GM20000 (cell line): ENCODE measurements around the gene BAIAP3.

ENCODE experiments used
- DNase-seq: peaks from one replicate; pipeline ENCODE4 v3.0.0; 2012; ENCODE audit warnings: low spot score
- TF ChIP-seq, protein P1 (sequence below): IDR thresholded peaks from 2 replicates; pipeline ENCODE4 v1.5.1; 2012; ENCODE audit warnings: mild to moderate bottlenecking, control low read depth; ENCODE audit errors: extremely low read depth, missing control alignments

BAIAP3 gene

DNA sequence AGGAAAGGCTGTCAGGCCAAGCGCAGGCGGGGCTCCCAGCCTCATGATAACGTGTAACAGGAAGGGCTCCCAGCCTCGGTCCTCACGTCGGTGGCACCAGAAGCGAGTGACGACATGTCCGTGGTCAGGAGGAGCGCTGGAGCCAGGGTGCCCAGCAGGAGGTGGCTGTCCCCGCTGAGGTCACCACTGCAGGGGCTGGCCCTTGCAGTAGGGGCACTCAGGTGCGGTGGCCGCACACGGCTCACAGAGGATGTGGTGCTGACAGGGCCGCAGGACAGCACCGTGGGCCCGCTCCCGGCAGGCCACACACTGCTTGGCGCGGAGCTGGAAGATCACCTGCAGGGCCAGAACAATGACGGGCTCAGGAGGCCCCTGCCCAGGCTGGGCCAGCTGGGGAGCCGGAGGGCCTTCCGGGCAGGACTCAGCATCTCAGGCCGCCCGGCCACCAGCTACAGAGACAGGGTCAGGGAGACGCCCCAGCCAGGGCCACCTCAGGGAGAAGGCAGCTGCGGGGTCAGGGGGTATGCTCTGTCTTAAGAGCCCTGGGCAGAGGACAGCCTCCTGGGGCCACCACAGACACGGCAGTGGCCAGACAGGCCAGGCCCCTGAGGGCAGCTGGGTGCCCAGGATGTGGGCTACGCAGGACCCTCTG lies 32.7 kb downstream of the BAIAP3 start:
- DNase-seq: no peak
- TF ChIP-seq, protein P1, sequence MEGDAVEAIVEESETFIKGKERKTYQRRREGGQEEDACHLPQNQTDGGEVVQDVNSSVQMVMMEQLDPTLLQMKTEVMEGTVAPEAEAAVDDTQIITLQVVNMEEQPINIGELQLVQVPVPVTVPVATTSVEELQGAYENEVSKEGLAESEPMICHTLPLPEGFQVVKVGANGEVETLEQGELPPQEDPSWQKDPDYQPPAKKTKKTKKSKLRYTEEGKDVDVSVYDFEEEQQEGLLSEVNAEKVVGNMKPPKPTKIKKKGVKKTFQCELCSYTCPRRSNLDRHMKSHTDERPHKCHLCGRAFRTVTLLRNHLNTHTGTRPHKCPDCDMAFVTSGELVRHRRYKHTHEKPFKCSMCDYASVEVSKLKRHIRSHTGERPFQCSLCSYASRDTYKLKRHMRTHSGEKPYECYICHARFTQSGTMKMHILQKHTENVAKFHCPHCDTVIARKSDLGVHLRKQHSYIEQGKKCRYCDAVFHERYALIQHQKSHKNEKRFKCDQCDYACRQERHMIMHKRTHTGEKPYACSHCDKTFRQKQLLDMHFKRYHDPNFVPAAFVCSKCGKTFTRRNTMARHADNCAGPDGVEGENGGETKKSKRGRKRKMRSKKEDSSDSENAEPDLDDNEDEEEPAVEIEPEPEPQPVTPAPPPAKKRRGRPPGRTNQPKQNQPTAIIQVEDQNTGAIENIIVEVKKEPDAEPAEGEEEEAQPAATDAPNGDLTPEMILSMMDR: no peak

DNA sequence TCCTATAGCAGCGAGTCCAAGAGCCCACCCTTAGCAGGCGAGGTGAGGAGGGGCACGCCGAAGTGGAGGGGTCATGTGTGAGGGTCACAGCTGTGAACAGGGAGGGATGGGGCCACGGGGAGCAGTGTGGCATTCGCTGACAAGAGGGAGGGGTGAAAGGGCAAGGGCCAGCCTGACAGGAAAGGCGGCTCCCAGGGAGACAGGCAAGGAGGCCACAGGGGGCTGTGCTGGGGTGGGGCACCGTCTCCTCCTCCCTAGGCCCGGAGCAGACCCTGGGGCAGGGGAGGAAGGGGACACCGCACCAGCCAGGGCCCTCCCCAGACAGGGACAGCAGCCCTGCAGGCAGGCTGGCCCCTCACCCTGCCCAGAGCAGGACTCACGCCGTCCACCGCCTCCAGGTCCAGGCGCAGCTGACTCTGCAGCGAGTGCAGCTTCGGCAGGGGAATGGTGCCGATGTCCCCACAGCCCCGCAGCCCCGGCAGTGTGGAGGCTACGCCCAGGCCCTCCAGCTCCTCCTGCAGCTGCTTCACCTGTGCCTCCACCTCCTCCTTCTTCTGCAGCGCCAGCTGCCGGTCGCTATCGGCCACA lies 33.4 kb downstream of the BAIAP3 start:
- DNase-seq: no peak
- TF ChIP-seq, protein P1: no peak

DNA sequence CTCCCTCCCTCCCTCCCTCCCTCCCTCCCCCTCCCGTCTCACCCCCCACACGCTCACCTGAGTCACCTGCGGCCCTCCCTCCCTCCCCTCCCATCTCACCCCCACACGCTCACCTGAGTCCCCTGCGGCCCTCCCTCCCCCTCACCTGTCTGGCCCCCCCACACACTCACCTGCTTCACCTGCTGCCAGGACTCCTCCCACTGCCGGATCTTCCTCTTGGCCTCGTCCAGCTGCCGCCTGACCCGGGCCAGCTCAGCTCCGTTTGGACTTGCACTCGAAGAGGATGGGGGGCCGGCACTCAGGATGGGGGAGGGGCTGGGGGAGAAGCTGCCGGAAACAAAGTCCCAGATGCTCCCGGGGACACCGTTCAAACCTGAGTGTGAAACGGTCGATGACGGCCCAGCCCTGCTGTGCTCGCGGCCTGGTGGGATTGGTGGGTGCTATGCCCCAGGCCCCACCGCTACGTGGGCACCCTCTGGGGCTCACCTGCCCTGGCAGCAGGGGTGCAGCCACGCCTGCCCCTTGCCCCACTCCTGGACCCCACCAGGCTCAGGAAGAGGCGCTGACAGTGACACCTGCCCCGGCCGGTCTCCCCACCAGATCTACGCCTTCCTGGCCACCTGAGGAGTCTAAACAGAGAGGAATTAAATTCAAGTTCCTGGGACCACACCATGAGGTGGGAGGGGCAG lies 34.2 kb downstream of the BAIAP3 start:
- DNase-seq: no peak
- TF ChIP-seq, protein P1: no peak

DNA sequence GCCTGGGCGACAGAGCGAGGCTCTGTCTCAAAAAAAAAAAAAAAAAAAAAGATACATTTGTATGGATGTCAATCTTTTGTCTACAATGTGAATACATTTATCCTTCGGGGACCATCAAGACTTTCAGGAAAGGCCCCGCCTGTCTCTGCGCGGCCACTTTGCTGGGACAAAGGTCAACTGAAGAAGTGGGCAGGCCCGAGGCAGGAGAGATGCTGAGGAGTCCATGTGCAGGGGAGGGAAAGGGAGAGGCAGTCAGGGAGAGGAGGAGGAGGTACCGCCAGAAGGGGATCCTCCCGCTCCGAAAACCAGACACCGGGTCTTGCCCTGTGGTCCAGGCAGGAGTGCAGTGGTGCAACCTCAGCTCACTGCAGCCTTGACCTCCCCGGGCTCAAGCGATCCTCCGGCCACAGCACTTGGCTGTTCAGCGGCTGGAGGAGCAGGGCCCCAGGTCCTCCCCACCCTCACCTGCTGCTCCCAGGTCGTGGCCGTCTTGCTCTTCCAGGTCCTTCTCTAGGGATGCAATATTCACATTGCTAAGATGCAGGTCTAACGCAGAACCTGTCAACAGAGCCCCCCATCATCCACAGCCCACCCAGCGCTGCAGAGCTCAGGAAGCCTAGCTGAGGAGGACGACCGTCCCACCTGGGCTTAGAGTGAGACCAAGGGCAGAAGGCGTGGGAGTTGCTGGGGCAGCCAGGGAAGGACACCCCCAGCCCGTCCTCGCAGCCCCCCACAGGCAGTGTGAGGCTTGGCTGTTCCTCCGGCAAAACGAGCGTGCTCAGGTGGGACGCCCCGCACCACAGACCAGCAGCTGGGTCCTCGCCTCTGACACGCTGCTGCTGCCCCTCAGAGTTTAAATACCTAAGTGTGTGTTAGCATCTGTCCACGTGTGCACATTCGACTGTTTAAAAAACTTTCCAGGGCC lies 37.9 kb downstream of the BAIAP3 start:
- DNase-seq: no peak
- TF ChIP-seq, protein P1: no peak

DNA sequence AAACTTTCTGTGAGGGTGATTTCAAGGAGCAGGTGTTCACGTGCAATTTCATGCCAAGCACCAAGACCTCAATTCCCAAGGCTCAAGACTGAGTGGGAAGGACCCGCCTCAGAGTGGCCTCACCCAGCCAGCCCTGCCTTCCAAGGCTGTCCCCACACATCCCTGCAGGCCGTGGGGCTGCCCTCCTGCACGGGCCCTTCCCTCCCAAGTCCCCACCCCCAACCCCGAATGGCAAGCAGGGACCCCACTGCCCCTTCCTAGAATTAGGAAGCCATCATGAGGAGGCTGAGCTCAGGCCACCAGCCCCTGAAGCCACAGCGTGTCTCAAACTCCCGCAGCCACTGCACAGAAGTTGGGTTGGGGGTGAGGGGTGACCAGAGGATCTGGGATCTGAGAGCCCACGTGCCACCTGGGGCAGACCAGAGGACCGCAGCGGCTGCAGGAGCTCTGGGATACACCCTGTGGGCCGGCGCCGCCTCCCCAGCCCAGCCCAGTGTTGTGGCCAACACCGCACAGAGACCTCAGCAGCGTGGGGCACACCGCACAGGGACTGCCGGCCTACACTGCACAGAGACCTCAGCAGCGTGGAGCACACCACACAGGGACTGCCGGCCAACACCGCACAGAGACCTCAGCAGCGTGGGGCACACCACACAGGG lies 39.0 kb downstream of the BAIAP3 start:
- no peak for DNase-seq

DNA sequence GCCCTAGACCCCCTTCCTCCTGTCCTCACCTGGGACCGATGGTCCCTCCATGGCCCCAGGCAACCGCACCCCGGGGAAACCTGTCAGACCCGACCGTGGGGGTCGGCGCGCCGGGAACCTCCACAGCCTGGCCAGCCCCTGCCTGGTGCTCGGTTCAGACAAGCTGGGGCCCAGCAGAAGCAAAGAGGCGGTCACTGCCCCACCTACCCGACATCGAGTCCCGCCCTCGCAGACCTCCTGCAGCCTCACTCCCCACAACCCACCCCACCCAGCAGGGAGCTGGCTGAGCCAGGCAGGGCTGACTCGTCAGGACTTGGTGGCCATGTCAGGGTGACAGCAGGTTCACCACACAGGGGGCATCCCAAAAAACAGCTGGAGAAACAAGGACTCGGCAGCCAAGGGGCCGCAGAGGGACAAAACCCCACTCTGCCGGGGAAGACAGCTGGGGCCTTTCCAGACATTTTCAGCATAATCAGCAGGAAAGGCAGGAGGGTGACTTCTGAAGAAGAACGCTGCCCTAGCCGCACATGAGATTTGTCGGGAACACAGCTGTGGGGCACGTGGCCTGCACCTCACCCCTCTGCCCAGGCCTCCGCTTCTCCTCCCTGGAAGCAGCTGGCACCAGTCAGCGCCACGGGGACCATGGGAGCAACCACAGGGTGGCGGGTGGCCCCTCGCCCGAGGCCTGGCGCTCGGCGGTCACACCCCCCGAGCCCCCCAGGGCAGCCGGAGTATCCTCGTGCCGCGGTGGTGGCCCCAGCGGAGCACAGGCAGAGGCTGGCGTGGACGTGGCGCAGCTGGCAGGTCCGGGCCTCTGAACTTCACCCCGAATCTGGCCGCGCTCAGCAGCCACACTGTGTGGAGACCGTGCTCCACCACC lies 41.2 kb downstream of the BAIAP3 start:
- TF ChIP-seq, protein P1: no peak
- DNase-seq: no peak

More for the DNA sequence above, 39.0 kb downstream of the BAIAP3 start:
- TF ChIP-seq, protein P1: no peak
